Measurements from ENCODE around the gene ARHGAP10.

The ARHGAP10 gene

DNA sequence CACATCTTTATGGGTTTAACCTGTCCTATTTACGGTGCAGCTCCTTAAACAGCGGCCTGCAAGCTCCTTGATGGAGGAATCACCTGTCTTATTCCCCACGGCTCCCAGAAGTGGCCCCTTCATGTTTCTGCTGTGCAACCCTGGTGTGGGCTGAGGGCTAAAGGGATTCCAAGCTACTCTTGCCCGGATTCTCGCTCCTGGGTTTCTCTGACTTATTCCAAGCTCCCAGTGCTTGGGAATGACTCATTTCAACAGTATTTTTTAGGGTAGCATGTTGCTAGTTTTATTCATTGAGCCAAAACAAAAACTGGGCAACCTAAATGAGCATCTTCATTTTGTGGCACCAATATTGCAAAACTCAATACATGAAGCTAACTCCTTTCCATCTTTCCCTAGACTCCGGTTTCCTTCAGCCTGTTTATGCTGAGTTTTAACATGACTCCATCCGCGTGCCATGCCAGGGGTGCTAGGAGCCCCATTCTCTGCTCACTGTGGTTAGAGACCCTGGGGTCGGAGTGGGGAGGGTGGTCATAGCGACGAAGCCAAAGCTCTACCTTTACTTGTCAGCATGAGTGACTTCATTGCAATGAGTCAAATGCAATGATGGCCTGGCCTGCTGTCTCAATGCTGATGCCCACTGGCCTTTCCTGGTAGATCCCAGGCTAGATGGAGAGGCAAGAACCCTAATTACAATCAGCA, 360.6 kb downstream of the ARHGAP10 start:
- no peak for DNase-seq (ENCODE audit: low spot score)

DNA sequence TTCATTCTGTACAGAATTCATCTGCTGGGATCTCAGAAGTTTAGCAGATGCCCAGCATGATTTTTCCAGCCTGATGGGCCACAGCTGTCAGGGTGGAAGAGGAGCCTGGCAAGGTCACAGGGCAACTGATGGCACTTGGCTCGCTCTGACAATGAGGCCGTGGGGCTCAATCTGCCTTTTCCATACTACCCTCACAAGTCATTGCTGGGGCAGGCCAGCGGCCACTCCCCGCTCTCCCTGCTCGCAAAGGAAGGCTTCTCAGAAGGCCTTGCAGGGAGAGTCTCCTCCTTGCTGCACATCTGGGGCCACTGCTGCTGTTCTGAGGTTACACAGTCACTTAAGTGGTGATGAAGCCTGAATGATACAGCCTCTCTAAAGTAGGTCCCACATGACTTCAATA, 361.2 kb downstream of the ARHGAP10 start:
- DNase-seq (ENCODE audit: low spot score) = no peak

DNA sequence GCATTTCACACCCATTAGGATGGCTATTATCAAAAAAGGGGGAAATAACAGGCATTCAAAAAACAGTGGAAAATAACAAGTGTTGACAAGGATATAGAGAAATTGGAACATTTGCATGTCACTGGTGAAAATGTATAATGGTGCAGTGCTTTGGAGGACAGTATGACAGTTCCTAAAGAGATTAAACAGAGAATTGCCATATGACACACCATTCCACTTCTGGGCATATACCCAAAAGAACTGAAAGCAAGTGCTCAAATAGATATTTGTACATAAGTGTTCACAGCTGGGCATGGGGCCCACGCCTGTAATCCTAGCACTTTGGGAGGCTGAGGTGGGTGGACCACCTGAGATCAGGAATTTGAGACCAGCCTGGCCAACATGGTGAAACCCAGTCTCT, 362.3 kb downstream of the ARHGAP10 start:
- DNase-seq (ENCODE audit: low spot score) = no peak

DNA sequence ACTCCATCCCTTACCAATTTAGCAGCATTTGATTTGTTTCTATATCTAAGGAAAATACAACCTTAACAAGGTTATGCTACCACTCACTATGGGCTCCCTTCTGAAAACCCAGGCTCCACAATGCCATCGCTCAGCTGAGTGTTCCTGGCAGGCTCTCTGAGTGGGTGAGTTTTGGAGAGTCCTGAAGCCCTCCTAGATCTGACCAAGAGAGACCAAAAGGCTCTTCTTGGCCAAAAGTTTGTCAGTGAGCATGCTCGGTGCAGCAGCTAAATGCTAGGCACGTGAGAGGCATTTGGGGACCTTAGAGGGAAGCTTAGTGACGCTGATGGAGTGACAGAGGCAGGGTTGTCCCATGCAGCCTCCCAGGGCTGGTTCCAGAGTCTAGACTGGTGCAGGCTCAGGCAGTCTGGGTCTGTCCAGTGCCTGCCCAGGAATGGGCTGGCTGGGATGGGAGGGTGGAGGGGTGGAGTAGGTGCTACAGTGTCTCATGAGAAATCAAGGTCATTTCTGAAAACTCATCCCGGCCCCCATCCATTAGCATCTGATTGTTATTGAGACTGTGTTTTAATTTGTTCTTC, 363.5 kb downstream of the ARHGAP10 start:
- DNase-seq (ENCODE audit: low spot score) = no peak

DNA sequence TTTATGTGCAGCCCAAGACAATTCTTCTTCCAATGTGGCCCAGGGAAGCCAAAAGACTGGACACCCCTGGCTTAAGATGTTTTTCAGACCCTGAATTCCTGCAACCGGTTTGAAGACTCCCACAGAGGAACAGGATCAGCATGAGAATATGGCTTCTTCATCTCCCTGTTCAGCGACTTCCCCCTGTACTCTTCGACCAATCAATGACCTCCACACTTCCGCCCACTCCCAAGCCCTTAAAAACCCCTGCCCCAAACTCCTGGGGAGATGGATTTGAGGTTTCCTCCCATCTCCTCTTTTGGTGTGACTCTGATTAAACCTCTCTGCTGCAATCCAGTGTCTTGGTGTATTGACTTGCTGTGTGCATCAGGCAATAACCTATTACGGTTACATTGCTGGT, 365.9 kb downstream of the ARHGAP10 start:
- no peak for DNase-seq (ENCODE audit: low spot score)

DNA sequence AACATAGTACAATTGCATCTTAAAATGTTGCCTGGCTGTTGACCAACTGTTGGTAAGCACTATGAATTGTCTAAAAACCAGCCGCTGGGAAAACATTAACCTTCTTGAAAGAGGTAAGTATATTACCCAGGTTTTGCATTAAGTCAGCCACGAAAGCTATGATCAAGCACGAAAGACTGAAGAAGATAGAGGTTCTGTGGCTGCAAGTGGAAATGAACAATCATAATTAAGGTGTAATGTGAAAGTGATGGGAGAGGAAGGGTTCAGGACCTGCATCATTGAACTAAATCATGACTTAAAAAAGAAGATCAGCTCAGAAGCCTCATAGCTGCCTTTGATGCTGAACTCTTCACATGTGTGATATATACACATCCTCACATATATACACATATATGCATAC, 369.3 kb downstream of the ARHGAP10 start:
- no peak for DNase-seq (ENCODE audit: low spot score)

DNA sequence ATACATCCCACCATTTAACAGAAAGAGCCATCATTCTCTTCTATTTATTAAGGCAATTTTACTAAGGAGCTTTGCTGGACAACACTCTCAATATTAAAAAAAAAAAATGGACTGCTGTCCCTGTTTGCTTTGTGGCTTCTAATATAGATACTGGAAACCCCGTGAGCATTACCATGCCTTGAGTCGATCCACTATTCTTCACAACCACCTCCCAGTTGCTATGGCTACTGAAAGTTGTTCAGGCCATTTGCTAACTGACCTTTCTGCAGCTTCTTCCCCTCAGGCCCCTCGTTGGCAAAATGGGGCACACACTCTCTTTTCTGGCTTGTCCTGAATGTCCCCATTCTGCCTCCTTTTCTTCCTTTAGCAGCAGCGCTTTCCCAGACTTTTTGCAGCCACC, 369.9 kb downstream of the ARHGAP10 start:
- no peak for DNase-seq (ENCODE audit: low spot score)

DNA sequence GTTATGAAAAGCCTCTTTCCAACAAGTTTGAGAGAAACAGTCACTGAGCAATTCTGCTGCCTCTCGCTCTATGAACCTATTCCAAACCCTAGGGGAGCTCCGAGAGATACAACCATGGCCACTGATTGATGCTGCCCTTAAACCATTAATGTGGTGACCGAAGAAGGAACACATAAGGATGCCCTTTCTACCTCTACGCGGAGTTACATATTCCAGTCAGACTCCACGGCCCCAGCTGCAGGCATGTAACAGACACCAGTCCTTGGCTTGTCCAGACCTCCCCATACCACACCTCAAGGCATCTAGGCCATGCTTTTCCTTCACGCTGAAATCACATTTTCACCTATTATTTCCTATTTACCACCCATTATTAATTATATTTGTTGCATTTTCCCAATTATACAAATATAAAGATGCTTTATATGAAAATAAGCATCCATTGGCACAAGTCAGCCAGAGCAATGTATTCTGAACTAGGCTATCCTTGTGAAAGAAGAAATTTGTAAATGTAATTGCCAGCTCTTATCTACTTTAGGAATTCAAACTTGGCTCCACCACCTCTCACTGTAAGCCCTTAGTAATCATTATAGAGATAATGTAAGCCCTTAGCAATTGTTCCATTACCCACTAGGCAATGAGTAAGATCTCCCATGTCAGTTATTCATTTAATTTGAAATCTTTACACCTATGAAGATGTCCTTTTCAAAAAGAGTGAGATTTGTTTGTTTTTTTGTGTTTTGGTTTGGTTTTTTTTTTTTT, 371.9 kb downstream of the ARHGAP10 start:
- no peak for DNase-seq (ENCODE audit: low spot score)

DNA sequence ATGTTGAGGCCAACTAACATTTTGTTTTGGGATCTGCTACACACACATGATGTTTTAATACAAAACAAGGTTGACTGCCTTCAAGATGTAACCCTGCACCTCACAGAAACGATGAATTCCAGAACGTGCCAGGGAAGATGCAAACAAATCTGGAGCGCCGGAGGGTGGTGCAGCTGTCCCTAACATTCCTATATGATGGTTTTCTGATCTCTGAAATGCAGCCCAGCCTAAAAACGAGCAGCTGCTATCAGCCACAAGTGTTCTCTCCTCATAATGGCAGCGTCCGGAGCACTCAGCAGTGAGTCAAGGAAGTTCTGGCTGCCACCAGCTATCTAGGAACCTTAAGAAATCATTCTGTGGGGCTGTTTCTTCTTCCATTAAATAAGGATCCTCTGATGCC, 376.9 kb downstream of the ARHGAP10 start:
- no peak for DNase-seq (ENCODE audit: low spot score)

DNA sequence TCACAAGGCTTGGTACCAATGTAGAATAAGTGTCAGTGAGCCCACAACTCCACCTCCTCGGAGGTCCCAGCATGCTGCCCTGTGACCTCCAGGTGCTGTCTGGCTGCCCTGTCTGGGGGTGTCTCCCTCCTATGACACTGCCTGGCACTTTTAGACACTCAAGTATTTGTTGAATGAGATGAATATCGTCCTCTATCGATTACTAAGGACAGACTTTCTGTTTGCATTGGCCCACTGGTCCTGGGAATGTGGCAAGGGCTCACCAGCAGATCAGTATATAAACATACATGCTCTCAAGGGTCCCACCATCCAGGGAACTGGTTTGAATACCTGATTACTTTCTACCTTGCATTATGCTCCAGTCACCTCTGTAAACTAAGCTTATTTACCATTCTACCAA, 377.3 kb downstream of the ARHGAP10 start:
- DNase-seq (ENCODE audit: low spot score) = no peak

DNA sequence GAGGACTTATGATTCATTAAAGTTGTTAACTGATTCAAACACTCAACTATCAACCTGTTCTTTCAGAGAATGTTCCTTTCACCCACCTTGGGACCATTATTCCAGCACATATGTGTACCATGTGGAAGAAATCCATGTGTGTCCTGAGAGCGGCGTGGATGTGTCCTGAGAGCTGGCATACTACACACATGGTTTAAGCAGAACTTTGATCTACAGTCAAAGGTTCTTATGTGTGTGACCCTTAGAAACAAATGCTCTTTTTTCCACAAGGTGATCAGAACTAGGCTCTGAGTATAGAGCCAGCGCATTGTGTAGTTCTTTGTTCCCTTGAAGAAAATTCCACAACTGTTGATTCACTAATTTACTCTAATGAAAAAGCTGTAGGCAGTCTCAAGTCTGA, 378.3 kb downstream of the ARHGAP10 start:
- no peak for DNase-seq (ENCODE audit: low spot score)

DNA sequence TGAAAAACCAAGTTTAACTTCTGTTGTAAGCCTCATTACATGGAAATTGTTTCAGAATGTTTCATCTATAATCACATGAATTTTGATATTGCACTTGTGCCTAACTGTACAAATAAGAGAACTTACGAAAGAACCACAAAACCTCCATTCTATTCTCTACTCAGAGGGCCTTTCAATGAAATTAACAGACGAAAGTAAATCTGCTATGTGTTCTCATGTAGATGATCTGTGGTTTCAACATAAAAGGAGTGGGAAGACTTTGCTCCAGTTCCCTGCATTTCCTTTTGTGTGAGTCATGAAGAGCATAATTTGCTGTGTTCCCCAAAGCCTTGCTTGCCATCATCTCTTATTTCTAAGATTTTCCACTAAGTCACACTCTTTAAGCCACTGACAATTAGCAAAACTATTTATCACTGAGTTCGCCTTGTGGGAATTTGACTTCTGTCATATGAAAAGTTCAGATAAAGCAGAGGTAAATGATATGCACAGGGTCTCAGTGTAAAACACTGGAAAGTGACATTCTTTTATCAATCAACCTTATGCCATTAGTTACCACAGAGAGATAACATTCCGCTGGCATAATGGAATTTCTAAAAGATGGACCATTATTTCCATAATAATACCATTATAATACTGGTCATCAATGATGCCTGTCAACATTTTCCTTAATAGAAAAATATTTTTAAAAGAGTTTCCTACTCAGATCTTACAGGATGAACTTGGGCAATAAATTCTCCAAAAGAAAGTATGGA, 380.5 kb downstream of the ARHGAP10 start:
- DNase-seq (ENCODE audit: low spot score) = no peak

DNA sequence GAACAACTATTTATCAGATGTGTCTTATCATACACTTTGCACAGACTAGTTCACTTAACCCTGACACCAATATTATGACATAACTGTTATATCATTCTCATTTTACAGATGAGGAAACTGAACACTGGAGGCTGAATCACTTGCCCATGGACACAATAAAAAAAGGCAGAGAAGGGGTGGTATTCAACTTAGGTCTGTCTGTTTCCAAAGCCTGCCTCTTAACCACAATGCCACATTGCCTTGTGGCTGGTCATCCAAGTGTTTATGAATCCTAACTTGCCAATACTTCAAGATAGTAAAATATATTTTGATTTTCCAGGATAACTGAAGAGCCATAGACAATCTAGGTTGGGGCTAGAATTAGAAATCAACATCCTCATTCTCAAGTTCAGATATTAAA, 382.5 kb downstream of the ARHGAP10 start:
- DNase-seq (ENCODE audit: low spot score) = no peak

DNA sequence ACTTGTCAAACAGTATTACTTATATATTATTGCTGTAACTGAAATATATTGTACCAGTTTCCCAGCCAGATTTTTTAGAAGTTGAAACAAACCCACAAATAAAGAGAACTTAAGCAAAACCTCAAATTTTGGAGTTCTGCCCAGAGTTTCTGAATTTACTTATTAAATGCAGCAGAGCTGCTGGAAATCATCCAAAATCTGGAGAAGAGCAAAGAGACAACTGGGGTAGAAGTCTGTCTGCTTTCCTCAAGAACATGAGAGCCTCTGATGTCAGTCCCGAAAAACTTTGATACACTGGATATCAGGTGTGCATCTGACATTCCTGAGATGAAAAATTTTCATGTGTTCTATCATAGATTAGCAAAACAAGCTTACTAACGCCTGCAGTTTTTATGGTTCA, 384.4 kb downstream of the ARHGAP10 start:
- DNase-seq (ENCODE audit: low spot score) = no peak

DNA sequence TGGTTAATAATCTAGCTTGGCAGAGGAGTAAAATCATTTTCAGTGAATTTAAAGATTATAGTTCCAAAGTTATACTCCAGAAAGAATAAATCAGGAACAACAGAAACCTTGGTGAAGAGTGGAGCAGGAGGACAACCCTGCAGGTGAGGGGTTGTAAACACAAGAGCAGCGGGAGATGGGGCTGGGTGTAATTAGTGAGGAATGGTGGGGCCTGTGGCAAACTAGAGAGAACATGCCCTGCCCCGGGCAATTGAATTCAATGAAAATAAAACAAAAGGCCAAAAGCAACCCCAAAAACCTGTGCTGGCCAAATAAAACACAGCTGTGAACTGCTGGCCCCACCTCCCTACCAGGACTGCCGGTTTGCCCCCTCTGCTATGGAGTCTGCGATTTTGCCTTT, 385.1 kb downstream of the ARHGAP10 start:
- DNase-seq (ENCODE audit: low spot score) = no peak

DNA sequence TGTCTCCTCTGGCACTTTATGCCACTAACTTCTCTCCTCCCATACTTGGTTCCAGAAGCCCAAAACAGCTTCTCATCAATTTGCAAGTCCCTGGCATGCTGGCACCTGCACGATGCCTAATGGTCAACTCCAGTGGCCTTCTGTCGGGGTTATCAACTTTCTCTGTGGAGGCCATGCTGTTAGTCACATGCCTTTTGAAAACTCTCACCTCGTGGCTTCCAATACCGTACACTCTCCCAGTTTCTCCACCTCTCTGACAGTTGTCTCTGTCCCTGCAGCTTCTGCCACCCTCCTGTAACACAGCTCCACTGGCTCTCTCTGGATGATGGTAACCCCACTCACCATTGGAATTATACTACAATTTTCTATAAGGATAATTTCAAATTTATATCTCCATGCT, 386.3 kb downstream of the ARHGAP10 start:
- DNase-seq (ENCODE audit: low spot score) = no peak

DNA sequence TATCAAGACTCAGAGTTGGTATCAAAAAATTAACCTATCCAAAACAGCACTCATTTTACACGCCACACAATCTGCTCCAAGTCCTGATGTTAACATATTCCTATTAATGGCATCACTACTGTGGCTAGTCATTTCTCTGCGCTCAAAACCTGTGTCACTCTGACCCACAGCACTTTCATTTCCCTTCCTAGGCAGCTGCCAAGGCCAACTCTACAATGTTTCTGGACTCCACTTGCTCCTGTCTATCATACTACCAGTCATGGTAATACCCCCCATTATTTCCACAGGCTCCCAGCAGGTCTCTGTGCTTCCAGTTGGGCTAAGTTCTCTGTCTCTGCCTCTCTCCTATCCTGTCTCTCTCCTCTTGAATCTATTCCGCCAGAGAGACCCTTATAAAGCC, 386.7 kb downstream of the ARHGAP10 start:
- no peak for DNase-seq (ENCODE audit: low spot score)

DNA sequence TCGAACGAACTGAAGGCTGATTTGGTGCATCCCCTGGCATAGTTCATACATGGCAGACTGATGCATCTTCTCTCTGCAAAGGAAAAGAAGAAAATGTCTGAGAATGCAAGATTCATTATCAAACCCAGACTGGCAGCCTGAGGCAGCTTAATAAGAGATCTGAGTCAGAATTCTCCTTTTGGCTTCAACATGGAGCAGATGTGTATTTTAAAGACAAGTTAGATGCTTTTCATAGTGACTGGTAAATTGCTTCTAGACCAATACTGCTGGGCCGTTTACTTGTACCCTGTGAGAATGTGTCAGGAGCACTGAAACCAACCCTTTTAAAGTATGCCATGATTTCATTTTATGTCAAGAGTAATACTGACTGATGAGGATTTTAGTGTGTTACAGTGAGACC, 388.3 kb downstream of the ARHGAP10 start:
- no peak for DNase-seq (ENCODE audit: low spot score)

Data from hematopoietic multipotent progenitor cell treated with erythropoietin and hydrocortisone succinate and interleukin-3 and kit ligand, for 17 days (in vitro differentiated cells).